Astrocyte of the hippocampus (primary cell): ENCODE results near the gene ABCD3.
A peak's percentile ranks its signal among the peaks of the same experiment; 100 is the strongest.
"Not testable (repeated sequence)": the region's sequence is repeated elsewhere in the genome, so short reads cannot be mapped to it uniquely, and the experiment has no call there.

Experiments
- DNase-seq: peaks from one replicate; pipeline ENCODE4 v3.0.0; 2011; ENCODE audit warnings: low read depth, low spot score

ABCD3 gene

DNA sequence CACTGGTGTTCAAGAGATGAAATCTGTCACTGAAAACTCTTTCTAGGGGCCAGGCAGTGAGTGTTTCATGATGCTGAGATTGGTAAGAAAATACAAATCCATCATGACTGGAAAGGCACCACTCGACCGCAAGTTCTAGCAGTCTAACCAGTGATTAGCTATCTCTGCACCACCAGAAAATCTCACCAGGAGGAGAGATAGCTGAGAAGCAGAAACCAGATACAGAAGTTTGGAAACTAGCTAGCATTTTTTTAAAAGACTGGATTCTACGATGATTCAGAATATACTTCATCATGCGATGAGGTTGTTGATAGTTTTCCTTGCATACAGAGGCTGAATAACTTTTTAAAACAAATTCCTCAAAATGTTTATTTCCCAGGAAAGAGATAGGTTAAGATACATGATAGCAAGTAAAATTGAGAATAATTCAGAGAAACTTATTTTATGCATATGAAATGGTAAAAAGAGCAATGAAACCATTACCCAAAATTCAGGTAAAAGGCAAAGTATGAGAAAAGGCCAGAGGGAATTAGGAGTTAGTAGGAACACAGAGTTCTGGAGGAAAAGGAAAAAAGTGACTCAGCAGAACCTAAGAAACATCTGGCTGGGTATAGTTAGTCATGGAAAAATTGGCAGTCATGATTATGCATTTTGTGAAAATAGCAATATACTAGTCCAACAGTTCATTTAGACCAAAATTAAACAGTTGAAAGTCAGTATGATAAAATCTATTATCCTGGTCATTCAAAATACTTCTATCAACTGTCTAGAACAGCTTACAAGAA is 126.7 kb downstream of the ABCD3 start:
- DNase-seq: peak; percentile 29

DNA sequence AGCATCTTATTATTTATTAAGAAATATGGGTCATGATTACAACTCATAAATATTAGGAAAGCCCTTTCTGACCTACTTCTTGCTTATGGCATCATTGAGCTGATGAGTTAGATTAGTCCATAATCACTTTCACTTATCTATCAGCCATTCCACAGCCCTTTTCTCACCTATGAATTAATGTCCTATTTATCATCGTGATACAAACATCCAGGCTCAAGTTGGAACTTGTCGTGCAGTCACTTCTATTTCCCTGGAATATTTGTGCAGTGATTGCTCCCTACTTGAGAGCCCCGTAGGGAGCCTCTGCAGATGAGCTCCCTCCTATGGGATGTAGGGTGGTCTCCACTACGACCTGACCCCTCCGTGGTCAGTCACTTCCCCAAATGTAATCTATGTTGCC is 131.5 kb downstream of the ABCD3 start:
- no peak for DNase-seq

DNA sequence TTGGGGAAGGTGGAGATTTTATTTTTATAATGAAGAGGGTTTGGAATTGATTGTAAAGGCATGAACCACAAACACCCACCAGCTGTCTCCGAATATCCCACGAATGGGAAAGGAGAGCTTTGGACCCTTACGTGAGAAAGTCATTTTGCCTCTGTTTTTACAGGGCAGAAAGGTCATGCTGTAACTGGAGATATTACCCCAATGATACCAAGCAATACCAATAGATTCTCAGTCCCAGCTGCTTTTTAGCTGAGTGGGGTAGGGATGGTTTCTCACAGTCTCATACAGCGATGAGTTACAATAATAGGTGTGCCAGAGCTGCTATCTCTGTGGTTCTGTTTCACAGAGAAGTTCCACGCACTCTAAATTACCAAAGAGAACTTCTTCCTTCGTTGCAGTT is 132.2 kb downstream of the ABCD3 start:
- no peak for DNase-seq

DNA sequence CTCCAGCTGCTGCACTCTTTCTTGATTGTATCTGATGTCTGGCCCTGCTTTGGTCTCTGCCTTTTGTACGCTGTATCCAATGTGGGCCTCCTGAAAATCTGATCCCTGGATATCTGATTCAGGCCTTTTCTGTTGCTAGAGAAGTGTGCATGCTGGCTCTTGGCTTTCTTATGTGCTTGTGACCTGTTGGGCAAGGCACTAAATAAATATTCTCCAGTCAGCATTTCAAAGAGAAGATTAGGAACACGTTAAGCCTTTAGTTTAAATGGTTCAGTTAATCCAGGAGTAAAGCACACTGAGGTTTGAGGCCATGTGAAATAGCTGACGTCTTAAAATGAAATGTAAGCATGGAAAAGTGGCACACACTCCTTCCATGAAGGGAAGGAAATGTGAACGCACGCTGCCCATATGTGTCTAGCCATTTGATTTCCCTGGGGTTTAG is 132.6 kb downstream of the ABCD3 start:
- no peak for DNase-seq

DNA sequence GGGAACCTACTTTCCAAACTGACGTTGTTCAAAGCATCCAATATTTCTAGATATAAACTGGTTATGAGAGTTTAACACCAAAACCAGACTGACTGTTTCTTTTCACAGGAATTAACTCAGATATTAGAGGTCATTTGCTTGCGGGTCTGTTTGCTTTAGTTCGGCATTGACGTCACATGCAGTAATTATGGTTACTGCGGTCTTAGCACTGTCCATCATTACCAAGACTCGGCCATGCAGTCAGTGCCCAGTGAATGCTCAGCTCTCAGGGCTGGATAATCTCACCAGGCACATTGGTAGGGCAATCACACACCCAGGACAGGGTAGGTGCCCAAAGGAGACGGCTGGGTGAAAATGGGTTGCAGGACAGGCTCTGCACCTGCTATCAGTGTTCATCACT is 133.3 kb downstream of the ABCD3 start:
- no peak for DNase-seq

DNA sequence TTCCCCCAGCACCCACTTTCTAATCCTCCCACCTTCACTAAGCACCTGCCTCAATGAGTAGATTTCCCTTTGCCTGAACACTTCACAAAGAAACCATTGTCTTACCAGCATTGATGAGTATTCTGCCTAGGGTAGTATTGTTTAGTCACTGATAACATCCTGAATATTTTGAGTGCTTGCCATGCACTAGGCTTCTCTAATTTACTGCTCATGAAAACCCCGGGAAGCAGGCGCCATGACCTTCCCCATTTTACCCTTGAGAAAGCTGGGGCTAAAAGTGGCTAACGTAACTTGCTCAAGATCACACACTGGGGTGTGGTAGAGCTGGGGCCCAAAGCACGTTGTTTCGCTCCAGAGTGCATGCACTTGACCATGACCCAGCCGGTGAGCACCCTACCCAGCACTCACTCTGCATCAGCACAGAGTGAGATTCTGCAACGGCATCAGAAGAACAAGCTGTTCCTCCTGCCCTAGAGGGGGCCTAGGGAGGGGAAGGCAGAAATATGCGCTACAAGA is 133.9 kb downstream of the ABCD3 start:
- DNase-seq: no peak

DNA sequence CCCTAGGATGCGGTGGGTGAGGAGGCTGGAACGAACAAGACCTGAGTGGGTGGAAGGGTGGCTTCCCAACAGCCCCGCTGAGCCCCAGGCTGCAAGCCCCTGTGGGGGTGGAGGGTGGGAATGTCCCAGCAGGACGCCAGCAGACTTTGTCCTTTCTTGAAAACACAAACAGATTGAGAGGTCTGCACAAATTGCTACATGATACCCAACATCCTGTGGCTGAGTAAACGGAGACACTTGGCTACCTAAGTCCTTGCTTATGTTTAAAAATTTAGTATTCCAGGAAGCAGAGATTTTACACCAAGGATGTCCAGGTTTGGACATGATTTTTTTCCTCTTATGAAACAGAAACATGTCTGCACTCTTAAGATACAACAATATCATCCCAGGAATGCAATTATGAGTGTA is 135.1 kb downstream of the ABCD3 start:
- DNase-seq: no peak

DNA sequence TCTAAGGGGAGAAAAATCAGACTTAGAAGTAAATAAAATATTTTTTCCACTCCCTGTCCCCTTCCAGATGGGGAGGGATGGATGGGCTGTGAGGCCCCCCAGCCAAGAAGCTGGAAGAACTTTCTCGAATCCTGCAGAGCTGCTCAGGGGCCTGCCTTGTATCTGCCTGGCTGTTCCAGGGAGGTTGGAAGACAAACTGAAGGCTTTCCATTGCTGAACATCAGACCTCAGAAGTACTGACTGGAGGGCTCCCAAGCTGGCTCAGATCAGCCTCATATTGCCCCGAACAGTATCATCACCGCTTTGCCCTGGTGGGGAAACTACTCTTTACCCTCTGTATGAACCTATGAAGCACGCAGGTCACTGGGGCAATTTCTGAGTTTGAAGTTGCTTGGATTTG is 135.7 kb downstream of the ABCD3 start:
- DNase-seq: no peak

DNA sequence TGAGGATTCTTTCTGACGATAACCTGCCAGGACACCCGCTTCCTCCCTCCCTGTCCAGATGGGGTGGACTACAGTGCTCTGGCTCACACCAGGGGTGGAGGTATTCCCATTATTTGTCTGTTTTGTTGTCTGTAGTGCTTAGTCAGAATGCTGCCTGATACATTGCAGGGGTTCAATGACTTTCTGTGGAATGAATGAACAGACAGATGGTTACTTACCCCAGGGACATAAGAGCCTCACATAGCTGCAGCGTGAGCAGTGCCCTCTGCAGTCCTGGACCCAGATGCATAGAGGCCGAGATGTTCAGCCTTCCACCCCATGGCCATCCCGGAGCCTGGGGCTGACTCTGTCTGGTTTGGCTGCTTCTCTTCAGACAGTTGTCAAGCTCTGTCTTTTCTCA is 136.4 kb downstream of the ABCD3 start:
- no peak for DNase-seq

DNA sequence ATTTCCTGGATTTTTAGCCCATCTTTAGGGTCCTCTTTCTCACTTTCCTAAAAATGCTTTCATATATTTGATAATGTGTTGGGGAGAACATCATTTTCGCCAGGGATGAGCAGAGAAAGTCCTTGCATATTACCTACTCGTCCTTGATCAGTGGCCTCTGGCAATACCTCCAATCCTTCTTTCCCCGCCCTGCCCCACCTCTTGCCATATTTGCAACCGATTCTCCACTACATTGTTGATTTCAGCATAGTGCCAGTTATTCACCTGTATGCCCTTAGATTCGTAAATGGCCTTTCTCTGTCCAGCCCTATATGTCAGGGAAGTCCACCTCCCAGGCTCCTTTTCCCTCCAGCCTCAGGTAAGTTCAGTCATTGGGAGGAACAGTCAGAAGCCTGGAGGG is 136.9 kb downstream of the ABCD3 start:
- no peak for DNase-seq

DNA sequence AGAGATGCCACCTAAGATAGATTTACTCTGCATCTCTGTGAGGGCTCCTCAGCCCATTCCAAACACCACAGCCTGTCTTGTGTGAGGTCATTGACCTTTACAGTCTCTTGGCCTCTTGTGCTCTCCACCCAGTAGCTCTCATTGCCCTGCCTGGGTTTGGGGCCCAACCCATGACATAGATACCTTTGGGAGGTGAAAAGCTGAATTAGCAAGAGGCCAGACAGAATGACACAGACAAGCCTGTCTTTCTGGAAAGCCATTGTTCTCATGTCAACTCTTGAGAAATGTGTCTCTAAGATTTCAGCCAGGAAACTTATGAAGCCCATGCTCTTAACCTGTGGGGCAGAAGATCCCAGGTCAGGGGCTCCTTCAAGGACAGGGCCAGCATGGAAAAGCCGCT is 141.7 kb downstream of the ABCD3 start:
- no peak for DNase-seq

DNA sequence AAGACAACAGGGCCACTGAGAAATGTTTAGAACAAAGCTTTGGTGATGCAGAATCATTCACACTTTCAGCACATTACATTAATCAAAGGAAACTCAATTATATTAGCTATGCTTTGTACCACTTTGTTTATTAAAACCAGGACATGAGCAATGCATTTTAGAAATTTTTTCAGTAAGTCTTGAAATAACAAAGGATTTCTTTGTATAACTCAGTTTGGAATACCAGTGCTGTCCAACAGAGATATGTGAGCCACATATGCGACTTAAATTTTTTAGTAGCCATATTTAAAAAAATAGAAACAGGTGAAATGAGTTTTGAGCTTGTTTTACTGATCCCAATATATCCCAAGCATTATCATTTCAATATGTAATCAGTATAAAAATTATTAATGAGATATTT is 142.1 kb downstream of the ABCD3 start:
- DNase-seq: peak; percentile 22

DNA sequence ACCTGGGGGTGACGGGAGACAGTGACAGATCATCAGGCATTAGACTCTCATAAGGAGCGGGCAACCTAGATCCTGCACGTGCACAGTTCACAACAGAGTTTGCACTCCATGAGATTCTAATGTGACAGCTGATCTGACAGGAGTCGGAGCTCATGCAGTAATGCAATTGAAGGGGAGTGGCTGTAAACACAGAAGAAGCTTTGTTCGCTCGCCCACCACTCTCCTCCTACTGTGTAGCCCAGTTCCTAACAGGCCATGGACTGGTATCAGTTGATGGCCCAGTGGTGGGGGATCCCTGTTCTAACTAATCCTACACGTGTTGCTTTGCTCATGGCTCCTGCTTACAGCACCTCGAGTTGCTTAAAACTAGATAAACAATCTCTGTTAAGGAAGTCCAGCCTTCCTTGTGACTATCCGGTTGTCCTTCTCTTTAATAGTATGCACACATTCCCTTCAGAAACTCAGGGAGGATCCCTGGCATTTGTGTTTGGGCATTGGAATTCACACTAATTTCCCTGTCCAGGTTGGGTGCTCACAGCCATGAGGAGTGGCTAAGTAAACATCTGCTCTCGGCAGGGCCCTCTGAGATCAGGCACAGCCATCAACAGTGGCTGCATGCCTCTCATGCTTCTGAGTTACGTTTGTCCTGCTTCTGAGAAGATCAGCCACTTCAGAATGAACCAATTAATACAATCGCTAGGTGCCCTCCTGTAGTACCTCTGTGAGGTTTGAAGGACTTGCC is 144.5 kb downstream of the ABCD3 start:
- no peak for DNase-seq

DNA sequence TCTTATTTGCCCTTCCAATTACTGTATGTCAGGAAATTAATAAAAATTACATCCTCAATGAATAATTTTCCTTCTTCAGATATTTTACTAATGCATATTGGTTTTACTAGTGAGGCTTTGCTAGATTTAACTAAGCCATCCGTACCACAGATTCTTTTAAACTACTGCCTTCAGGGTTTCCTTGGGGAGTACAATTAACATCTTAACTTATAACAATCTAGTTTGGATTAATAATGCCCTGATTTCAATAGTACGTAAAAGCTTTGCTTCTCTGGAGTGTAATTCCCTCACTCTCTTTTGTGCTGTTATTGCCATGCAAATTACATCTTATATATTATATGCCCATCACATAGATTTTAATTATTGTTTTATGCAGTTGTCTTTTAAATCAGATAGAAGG is 147.7 kb downstream of the ABCD3 start:
- DNase-seq: no peak

DNA sequence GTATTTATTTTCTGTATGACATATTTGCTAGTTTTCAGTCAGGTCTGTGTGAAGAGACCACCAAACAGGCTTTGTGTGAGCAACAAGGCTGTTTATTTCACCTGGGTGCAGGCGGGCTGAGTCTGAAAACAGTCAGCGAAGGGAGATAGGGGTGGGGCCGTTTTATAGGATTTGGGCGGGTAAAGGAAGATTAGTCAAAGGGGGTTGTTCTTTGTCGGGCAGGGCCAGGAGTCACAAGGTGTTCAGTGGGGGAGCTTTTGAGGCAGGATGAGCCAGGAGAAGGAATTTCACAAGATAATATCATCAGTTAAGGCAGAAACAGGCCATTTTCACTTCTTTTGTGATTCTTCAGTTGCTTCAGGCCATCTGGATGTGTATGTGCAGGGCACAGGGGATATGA is 148.2 kb downstream of the ABCD3 start:
- DNase-seq: not testable (repeated sequence)

DNA sequence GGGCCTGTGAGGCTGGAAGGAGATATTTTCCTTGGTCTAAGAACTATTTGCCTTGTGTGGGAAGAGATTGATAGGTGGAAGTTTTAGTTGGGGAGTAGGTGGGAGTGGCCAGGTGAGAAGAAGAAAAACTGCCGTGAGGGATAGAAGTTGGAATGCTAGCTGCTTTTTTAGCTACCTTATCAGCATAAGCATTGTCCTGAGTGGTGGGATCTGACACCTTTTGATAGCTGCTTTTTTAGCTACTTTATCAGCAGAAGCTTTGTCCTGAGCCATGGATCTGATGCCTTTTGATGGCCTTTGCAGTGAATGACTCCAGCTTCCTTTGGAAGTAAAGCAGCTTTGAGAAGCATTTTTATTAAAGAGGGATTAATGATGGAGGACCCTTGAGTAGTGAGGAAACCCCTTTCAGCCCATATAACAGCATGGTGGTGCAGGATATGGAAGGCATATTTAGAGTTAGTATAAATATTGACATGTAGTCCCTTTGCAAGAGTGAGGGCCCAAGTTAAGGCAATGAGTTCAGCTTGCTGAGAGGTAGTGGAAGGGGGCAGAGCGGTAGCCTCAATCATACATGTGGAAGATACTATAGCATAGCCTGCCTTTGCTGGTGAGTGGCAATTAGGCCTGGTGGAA is 149.9 kb downstream of the ABCD3 start:
- DNase-seq: not testable (repeated sequence)
